ENCODE data around the gene ZNF74.

DNA sequence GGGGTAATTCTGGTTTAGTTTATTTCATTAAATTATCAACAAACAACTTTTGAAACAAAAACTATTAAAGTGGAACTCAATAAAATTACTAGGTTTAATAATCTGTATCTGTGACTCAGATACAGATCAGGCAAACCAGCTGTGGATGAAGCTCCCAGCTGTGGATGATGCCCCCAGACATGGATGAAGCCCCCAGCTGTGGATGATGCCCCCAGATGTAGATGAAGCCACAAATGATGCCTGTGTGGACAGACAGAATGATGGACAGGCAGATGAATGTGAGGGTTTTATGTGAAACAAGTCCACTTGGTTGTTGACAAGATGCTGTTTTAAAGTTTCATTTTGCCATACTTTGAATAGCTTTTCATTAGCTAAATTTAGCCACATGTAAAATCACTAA is 5.8 kb upstream of the ZNF74 start:
- no peak for TF ChIP-seq CTCF (conservative IDR thresholded peaks at IDR 0.05 in 1 of 2, IDR thresholded peaks at IDR 0.05 in 1 of 2; ENCODE audit: low read depth in 1 of 2, low read length in 2 of 2)
- no peak for TF ChIP-seq EZH2 (IDR thresholded peaks at IDR 0.05; ENCODE audit: low read length, missing control alignments)

All from fibroblast of lung (primary cell).